ENCODE data around the gene MMEL1. TPM values are rescaled to one million over a fixed set of nuclear protein-coding genes. Genes with fewer than 3 reads are reported as not detected.

MMEL1 gene
- total and polyA plus RNA-seq, 2 of the 13 experiments (the other 11 are each of a cell fraction or from before 2014, with no cell fraction given) = 0.48 TPM; not detected in 1

GRCh38 chr1:2595261-2595811 is 37.5 kb downstream of the MMEL1 start:
- Histone ChIP-seq H3K4me3 (replicated peaks in 1 of 3; ENCODE audit: insufficient read depth in 1 of 3, low read depth in 2 of 3, low read length in 3 of 3) (no peak overlapping the region), H3K4me2 (ENCODE audit: low read depth, low read length) (no peak overlapping the region), H3K27me3 (ENCODE audit: control insufficient read depth in 1 of 2, insufficient read depth in 2 of 2, low read length in 2 of 2) (peaks cover 8 to 47% of the 10 kb centered on the region in 2 experiments; a peak in 4 of 5 replicates), H3K9me3 (ENCODE audit: low read length) (no peaks in the 10 kb centered on the region), H3K9ac (ENCODE audit: insufficient read depth, low read depth, low read length) (no peak overlapping the region), H3K36me3 (replicated peaks in 1 of 2; ENCODE audit: control insufficient read depth in 1 of 2, insufficient read depth in 2 of 2, low read length in 2 of 2) (no peaks in the 10 kb centered on the region), H3K4me1 (ENCODE audit: insufficient read depth, low read length) (peaks cover 12% of the 10 kb centered on the region), H3K27ac (ENCODE audit: extremely low read length, insufficient read depth, low read length) (no peak overlapping the region), H2AFZ (ENCODE audit: low read length) (no peak overlapping the region), H4K20me1 (ENCODE audit: insufficient read depth, low read length) (no peaks in the 10 kb centered on the region), H3K79me2 (ENCODE audit: insufficient read depth, low read length) (no peaks in the 10 kb centered on the region)
- ATAC-seq (no peak), DNase-seq (ENCODE audit: low spot score) (no peak), FAIRE-seq (no peak)
- CTCF ChIA-PET (ENCODE audit: low intra/inter-chr PET ratio, low total read pairs) = no interaction called here
- POLR2A ChIA-PET = no interaction called here
- TF ChIP-seq ZNF703 (CRISPR knock-in tag; IDR thresholded peaks at IDR 0.05; ENCODE audit: borderline replicate concordance) (no peak), LBX2 (CRISPR knock-in tag; IDR thresholded peaks at IDR 0.05; ENCODE audit: borderline replicate concordance) (no peak), HIVEP1 (CRISPR knock-in tag; IDR thresholded peaks at IDR 0.05) (no peak), ZNF773 (CRISPR knock-in tag; IDR thresholded peaks at IDR 0.05; ENCODE audit: borderline replicate concordance) (no peak), ZNF260 (CRISPR knock-in tag; IDR thresholded peaks at IDR 0.05; ENCODE audit: borderline replicate concordance, low read depth) (no peak), GTF3A (CRISPR knock-in tag; conservative IDR thresholded peaks at IDR 0.05) (no peak), KLF6 (CRISPR knock-in tag; IDR thresholded peaks at IDR 0.05) (no peak), TRAFD1 (CRISPR knock-in tag; IDR thresholded peaks at IDR 0.05; ENCODE audit: borderline replicate concordance) (no peak), GATA4 (IDR thresholded peaks at IDR 0.05; ENCODE audit: borderline replicate concordance, low read depth) (no peak), ZNF75D (CRISPR knock-in tag; IDR thresholded peaks at IDR 0.05; ENCODE audit: borderline replicate concordance) (no peak), TMF1 (CRISPR knock-in tag; IDR thresholded peaks at IDR 0.05; ENCODE audit: low read depth) (no peak), ZNF598 (CRISPR knock-in tag; IDR thresholded peaks at IDR 0.05; ENCODE audit: borderline replicate concordance) (no peak), ZNF121 (CRISPR knock-in tag; IDR thresholded peaks at IDR 0.05) (no peak), ZNF235 (CRISPR knock-in tag; IDR thresholded peaks at IDR 0.05; ENCODE audit: borderline replicate concordance) (no peak), ZSCAN31 (CRISPR knock-in tag; IDR thresholded peaks at IDR 0.05; ENCODE audit: low read depth) (no peak), ZBTB3 (CRISPR knock-in tag; IDR thresholded peaks at IDR 0.05; ENCODE audit: borderline replicate concordance, low read depth) (no peak), MEF2D (CRISPR knock-in tag; IDR thresholded peaks at IDR 0.05) (no peak), PHB2 (IDR thresholded peaks at IDR 0.05; ENCODE audit: partially characterized antibody) (no peak)
- TF ChIP-seq, protein P1, sequence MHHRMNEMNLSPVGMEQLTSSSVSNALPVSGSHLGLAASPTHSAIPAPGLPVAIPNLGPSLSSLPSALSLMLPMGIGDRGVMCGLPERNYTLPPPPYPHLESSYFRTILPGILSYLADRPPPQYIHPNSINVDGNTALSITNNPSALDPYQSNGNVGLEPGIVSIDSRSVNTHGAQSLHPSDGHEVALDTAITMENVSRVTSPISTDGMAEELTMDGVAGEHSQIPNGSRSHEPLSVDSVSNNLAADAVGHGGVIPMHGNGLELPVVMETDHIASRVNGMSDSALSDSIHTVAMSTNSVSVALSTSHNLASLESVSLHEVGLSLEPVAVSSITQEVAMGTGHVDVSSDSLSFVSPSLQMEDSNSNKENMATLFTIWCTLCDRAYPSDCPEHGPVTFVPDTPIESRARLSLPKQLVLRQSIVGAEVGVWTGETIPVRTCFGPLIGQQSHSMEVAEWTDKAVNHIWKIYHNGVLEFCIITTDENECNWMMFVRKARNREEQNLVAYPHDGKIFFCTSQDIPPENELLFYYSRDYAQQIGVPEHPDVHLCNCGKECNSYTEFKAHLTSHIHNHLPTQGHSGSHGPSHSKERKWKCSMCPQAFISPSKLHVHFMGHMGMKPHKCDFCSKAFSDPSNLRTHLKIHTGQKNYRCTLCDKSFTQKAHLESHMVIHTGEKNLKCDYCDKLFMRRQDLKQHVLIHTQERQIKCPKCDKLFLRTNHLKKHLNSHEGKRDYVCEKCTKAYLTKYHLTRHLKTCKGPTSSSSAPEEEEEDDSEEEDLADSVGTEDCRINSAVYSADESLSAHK (CRISPR knock-in tag; IDR thresholded peaks at IDR 0.05; ENCODE audit: borderline replicate concordance) = no peak
- TF ChIP-seq, protein P2, sequence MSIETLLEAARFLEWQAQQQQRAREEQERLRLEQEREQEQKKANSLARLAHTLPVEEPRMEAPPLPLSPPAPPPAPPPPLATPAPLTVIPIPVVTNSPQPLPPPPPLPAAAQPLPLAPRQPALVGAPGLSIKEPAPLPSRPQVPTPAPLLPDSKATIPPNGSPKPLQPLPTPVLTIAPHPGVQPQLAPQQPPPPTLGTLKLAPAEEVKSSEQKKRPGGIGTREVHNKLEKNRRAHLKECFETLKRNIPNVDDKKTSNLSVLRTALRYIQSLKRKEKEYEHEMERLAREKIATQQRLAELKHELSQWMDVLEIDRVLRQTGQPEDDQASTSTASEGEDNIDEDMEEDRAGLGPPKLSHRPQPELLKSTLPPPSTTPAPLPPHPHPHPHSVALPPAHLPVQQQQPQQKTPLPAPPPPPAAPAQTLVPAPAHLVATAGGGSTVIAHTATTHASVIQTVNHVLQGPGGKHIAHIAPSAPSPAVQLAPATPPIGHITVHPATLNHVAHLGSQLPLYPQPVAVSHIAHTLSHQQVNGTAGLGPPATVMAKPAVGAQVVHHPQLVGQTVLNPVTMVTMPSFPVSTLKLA (IDR thresholded peaks at IDR 0.05) = no peak
- intact Hi-C loops (cut with micrococcal nuclease; ENCODE audit: unreplicated experiment) (no loop called here), in situ Hi-C loops (cut with HindIII; ENCODE audit: extremely low pct_ligation_motif_present, low pct_unique_long_range_greater_than_20kb) (no loop called here)
- no TSS peak for BruUV-seq (replicated peaks)
- WGBS (ENCODE audit: low lambda C conversion rate) = 100% methylated on average over 1 of the region's 19 CpGs

Measured in HepG2 (cell line).